GM12892 (cell line): ENCODE measurements around the gene EVA1C.
"Not testable (repeated sequence)": the region's sequence is repeated elsewhere in the genome, so short reads cannot be mapped to it uniquely, and the experiment has no call there.

Source experiments
- DNase-seq: peaks from one replicate; pipeline ENCODE4 v3.0.0; 2011; ENCODE audit not compliant: insufficient read length
- FAIRE-seq: peaks from 2 replicates; lab custom pipeline; 2011; peaks lifted over from hg19 to GRCh38; lab: Jason Lieb, UNC
- POLR2A ChIP-seq: IDR thresholded peaks from 2 replicates; pipeline ENCODE4 v1.6.1; 2011; ENCODE audit warnings: low read depth, low read length, control low read depth
- POLR2AphosphoS5 ChIP-seq: IDR thresholded peaks from 2 replicates; pipeline ENCODE4 v1.6.1; 2011; ENCODE audit warnings: low read depth, low read length, control low read depth
- TAF1 ChIP-seq: IDR thresholded peaks from 2 replicates; pipeline ENCODE4 v1.6.1; 2011; ENCODE audit warnings: low read depth, mild to moderate bottlenecking, control low read depth, low read length, borderline replicate concordance

Gene EVA1C

GRCh38 chr21:32378956-32379355, 33.5 kb upstream of the EVA1C start:
- DNase-seq (no peak), FAIRE-seq (no peak)
- TF ChIP-seq TAF1 = no peak

GRCh38 chr21:32380940-32381339, 31.6 kb upstream of the EVA1C start:
- TF ChIP-seq POLR2A (no peak), POLR2AphosphoS5 (no peak), TAF1 (no peak)
- no peak for FAIRE-seq
- DNase-seq = no peak

- DNase-seq = no peak
- FAIRE-seq = no peak
- TF ChIP-seq POLR2A (no peak), TAF1 (no peak), POLR2AphosphoS5 (no peak)
These were observed 30.9 kb upstream of the EVA1C start for GRCh38 chr21:32381571-32381970.

- DNase-seq = no peak
- no peak for FAIRE-seq
- TF ChIP-seq POLR2AphosphoS5 = no peak
- no peak for TF ChIP-seq TAF1
- TF ChIP-seq POLR2A = no peak
These were observed 30.3 kb upstream of the EVA1C start for GRCh38 chr21:32382108-32382644.

GRCh38 chr21:32383812-32384211, 28.7 kb upstream of the EVA1C start:
- TF ChIP-seq POLR2A (no peak), POLR2AphosphoS5 (no peak), TAF1 (no peak)
- DNase-seq (no peak), FAIRE-seq (no peak)

GRCh38 chr21:32386195-32386870, 26.2 kb upstream of the EVA1C start:
- no peak for TF ChIP-seq TAF1
- no peak for FAIRE-seq

GRCh38 chr21:32387151-32387550, 25.4 kb upstream of the EVA1C start:
- FAIRE-seq (no peak), DNase-seq (no peak)
- TF ChIP-seq POLR2AphosphoS5 = no peak
- no peak for TF ChIP-seq TAF1
- TF ChIP-seq POLR2A = no peak

More at GRCh38 chr21:32386195-32386870, 26.2 kb upstream of the EVA1C start:
- no peak for DNase-seq

GRCh38 chr21:32388306-32388705, 24.2 kb upstream of the EVA1C start:
- no peak for TF ChIP-seq POLR2A
- TF ChIP-seq TAF1 = no peak
- TF ChIP-seq POLR2AphosphoS5 = no peak
- FAIRE-seq (no peak), DNase-seq (no peak)

- DNase-seq (no peak), FAIRE-seq (no peak)
- TF ChIP-seq POLR2AphosphoS5 = no peak
- no peak for TF ChIP-seq TAF1
- TF ChIP-seq POLR2A = no peak
These were observed 23.0 kb upstream of the EVA1C start for GRCh38 chr21:32389337-32390015.

GRCh38 chr21:32390537-32391224, 21.8 kb upstream of the EVA1C start:
- FAIRE-seq, DNase-seq: not testable (repeated sequence)

- FAIRE-seq (no peak), DNase-seq (no peak)
- no peak for TF ChIP-seq POLR2AphosphoS5
- TF ChIP-seq TAF1 = no peak
- TF ChIP-seq POLR2A = no peak
These were observed 20.8 kb upstream of the EVA1C start for GRCh38 chr21:32391755-32392154.
